MM.1S (cell line): ENCODE measurements around the gene NUP210.

Experiments
- DNase-seq: peaks from one replicate; pipeline ENCODE4 v3.0.0-alpha.2; 2015
- H2AFZ ChIP-seq: fragments of 300-600 bp; sonication (generic); 2 replicates; pipeline ENCODE4 v1.6.0; 2016; ENCODE audit warnings: antibody characterized with exemption, low read length
- H3F3A ChIP-seq: fragments of 300-600 bp; sonication (generic); 2 replicates; pipeline ENCODE4 v1.6.1; 2016; ENCODE audit warnings: mild to moderate bottlenecking, antibody characterized with exemption, low read length, moderate library complexity, mixed read lengths; ENCODE audit not compliant: insufficient read depth
- H3K27ac ChIP-seq: fragments of 300-600 bp; sonication (generic); 2 replicates; pipeline ENCODE4 v1.5.1; 2016; ENCODE audit warnings: mild to moderate bottlenecking, low read length
- H3K27me3 ChIP-seq: fragments of 300-600 bp; sonication (generic); replicated peaks from 2 replicates; pipeline ENCODE4 v1.6.0; 2016; ENCODE audit warnings: low read length; ENCODE audit not compliant: insufficient read depth
- H3K36me3 ChIP-seq: fragments of 300-600 bp; sonication (generic); replicated peaks from 2 replicates; pipeline ENCODE4 v1.6.1; 2016; ENCODE audit warnings: mild to moderate bottlenecking, low read length, mixed read lengths; ENCODE audit not compliant: insufficient read depth
- H3K4me1 ChIP-seq: fragments of 300-600 bp; sonication (generic); 2 replicates; pipeline ENCODE4 v1.6.1; 2016; ENCODE audit warnings: low read length, mixed read lengths
- H3K4me2 ChIP-seq: fragments of 300-600 bp; sonication (generic); 2 replicates; pipeline ENCODE4 v1.6.0; 2016; ENCODE audit warnings: low read depth, low read length
- H3K4me3 ChIP-seq: fragments of 300-600 bp; sonication (generic); 2 replicates; pipeline ENCODE4 v1.5.1; 2016; ENCODE audit warnings: low read length, mixed read lengths
- H3K79me2 ChIP-seq: fragments of 300-600 bp; sonication (generic); 2 replicates; pipeline ENCODE4 v1.6.1; 2016; ENCODE audit warnings: mixed run types, low read length, mixed read lengths
- H3K9ac ChIP-seq: fragments of 300-600 bp; sonication (generic); 2 replicates; pipeline ENCODE4 v1.6.1; 2016; ENCODE audit warnings: low read length, mixed read lengths
- H3K9me2 ChIP-seq: fragments of 300-600 bp; sonication (generic); replicated peaks from 2 replicates; pipeline ENCODE4 v1.6.1; 2016; ENCODE audit warnings: mild to moderate bottlenecking, low read length, mixed read lengths; ENCODE audit not compliant: insufficient read depth
- H3K9me3 ChIP-seq: fragments of 300-600 bp; sonication (generic); replicated peaks from 2 replicates; pipeline ENCODE4 v1.6.1; 2016; ENCODE audit warnings: mild to moderate bottlenecking, low read length, mixed read lengths; ENCODE audit not compliant: insufficient read depth
- H4K20me1 ChIP-seq: fragments of 300-600 bp; sonication (generic); 2 replicates; pipeline ENCODE4 v1.6.1; 2016; ENCODE audit warnings: mild to moderate bottlenecking, low read length, moderate library complexity, mixed read lengths; ENCODE audit not compliant: insufficient read depth
- EZH2 ChIP-seq: fragments of 300-600 bp; sonication (generic); optimal IDR thresholded peaks from 2 replicates; pipeline ENCODE3; 2017; ENCODE audit warnings: low read depth, mild to moderate bottlenecking, antibody characterized with exemption, low read length, mixed read lengths
- EZH2phosphoT487 ChIP-seq: fragments of 300-600 bp; sonication (generic); IDR thresholded peaks from 2 replicates; pipeline ENCODE4 v1.6.1; 2018; ENCODE audit warnings: antibody characterized with exemption, low read length
- TF ChIP-seq, protein P1 (sequence below): fragments of 300-600 bp; sonication (generic); IDR thresholded peaks from 2 replicates; pipeline ENCODE4 v1.5.1; 2016; ENCODE audit warnings: antibody characterized with exemption, low read length, mixed read lengths

Gene NUP210

DNA sequence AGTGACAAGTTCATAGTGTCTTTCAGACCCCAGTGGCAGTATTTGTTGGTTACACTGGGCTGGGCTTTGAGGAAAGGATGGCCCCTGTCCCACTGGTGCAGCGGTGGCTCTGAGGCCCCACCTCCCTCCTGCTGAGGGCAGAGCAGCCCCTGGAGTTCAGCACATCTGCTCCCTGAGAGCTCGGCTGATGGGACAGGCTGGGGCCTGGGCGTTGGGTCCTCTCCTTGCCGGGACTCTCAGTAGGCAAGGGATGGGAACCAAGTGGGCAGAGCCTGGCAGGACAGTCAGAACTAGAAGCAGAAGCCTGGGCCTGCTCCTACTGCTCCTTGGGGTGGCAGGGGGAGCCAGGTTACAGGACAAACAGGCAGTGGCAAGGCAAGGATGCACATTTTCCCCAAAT lies 114.5 kb downstream of the NUP210 start:
- Histone ChIP-seq H3K9ac (no peak overlapping the region), H3K4me2 (no peak overlapping the region), H3K9me3 (no peaks in the 10 kb centered on the region), H3K9me2 (no peaks in the 10 kb centered on the region), H3K27me3 (no peaks in the 10 kb centered on the region), H3K4me1 (0 out of 2 replicates have a peak, but pooled peaks cover 3% of the 10 kb centered on the region), H2AFZ (no peak overlapping the region), H3F3A (no peaks in the 10 kb centered on the region), H3K79me2 (no peaks in the 10 kb centered on the region), H4K20me1 (no peaks in the 10 kb centered on the region), H3K36me3 (no peaks in the 10 kb centered on the region), H3K4me3 (no peak overlapping the region), H3K27ac (no peak overlapping the region)
- no peak for DNase-seq
- TF ChIP-seq EZH2 (no peak), EZH2phosphoT487 (no peak)
- TF ChIP-seq, protein P1, sequence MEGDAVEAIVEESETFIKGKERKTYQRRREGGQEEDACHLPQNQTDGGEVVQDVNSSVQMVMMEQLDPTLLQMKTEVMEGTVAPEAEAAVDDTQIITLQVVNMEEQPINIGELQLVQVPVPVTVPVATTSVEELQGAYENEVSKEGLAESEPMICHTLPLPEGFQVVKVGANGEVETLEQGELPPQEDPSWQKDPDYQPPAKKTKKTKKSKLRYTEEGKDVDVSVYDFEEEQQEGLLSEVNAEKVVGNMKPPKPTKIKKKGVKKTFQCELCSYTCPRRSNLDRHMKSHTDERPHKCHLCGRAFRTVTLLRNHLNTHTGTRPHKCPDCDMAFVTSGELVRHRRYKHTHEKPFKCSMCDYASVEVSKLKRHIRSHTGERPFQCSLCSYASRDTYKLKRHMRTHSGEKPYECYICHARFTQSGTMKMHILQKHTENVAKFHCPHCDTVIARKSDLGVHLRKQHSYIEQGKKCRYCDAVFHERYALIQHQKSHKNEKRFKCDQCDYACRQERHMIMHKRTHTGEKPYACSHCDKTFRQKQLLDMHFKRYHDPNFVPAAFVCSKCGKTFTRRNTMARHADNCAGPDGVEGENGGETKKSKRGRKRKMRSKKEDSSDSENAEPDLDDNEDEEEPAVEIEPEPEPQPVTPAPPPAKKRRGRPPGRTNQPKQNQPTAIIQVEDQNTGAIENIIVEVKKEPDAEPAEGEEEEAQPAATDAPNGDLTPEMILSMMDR = no peak

DNA sequence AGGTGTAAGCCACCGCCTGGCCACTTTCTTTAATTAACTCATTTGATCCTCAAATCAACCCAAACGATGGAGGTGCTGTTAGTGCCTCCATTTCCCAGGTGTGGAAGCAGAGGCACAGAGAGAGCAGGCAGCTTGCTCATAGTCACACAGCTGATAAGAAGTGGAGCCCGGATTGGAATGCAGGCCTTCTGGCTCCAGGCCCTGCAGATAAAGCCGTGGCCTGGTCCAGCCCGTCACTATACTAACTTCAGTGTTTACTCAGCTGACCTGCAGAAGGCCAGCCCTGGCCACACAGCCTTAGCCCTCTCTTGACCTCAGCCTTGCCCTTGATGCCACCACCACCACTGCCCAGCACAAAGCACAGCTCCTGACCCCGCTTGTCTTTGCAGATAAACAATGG lies 116.7 kb downstream of the NUP210 start:
- Histone ChIP-seq H4K20me1 (no peaks in the 10 kb centered on the region), H3K79me2 (no peaks in the 10 kb centered on the region), H3K9ac (no peak overlapping the region), H3K27me3 (no peaks in the 10 kb centered on the region), H3K9me3 (no peaks in the 10 kb centered on the region), H3K36me3 (no peaks in the 10 kb centered on the region), H3K4me1 (0 out of 2 replicates have a peak, but pooled peaks cover 3% of the 10 kb centered on the region), H3K4me2 (no peak overlapping the region), H2AFZ (no peak overlapping the region), H3K4me3 (no peak overlapping the region), H3K9me2 (no peaks in the 10 kb centered on the region), H3F3A (no peaks in the 10 kb centered on the region), H3K27ac (no peak overlapping the region)
- DNase-seq = no peak
- TF ChIP-seq EZH2phosphoT487 (no peak), EZH2 (no peak)
- TF ChIP-seq, protein P1 = no peak

DNA sequence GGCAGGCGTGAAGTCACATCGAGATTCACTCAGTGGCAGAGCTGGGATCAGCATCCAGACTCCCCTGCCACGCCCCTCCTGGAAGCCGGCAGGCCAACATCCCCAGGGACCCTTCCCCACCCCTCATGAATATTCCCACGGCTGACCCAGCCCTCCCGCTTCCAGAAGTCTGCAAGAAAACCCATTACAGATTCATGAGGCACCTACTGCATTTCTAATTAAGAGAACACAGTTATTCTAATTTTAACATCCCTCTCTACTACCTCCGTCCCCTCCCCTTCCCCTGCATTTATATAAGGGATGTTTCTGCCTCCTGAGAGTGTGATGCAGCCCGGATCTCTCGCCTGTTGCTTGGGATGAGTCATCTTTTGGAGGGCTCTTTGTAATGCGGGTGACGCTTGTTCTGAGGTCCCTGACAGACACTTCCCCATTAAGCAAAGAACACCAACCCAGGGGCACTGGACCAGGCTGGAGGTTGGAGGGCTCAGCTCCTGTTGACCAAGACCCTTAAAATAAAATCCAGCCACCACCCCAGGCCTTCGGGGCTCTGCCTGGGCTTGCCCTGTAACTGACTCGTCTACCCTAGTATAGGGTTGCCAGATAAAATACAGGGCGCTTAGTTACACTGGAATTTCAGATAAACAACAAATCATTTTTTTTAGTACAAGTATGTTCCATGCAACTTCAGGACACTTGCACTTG lies 118.7 kb downstream of the NUP210 start:
- no peaks in the 10 kb centered on the region for H3K27me3 ChIP-seq
- H2AFZ ChIP-seq = no peak overlapping the region
- no peaks in the 10 kb centered on the region for H4K20me1 ChIP-seq
- no peaks in the 10 kb centered on the region for H3K79me2 ChIP-seq
- no peak overlapping the region for H3K27ac ChIP-seq
- no peaks in the 10 kb centered on the region for H3K9me3 ChIP-seq
- H3K36me3 ChIP-seq = no peaks in the 10 kb centered on the region
- no peaks in the 10 kb centered on the region for H3K9me2 ChIP-seq
- no peak for DNase-seq
- TF ChIP-seq EZH2 = no peak
- no peak for TF ChIP-seq EZH2phosphoT487
- TF ChIP-seq, protein P1 = no peak
- no peak overlapping the region for H3K9ac ChIP-seq
- no peak overlapping the region for H3K4me2 ChIP-seq
- H3K4me1 ChIP-seq = no peaks in the 10 kb centered on the region
- H3K4me3 ChIP-seq = no peak overlapping the region
- H3F3A ChIP-seq = no peaks in the 10 kb centered on the region
